Mesenchymal stem cell (in vitro differentiated cells and primary cell): ENCODE measurements around the gene MRFAP1L1.

ENCODE experiments used
- DNase-seq: peaks from one replicate; pipeline ENCODE4 v3.0.0-alpha.2; 2013
- H2AFZ ChIP-seq: one replicate; pipeline ENCODE4 v1.6.1; 2013; ENCODE audit warnings: low read depth, mild to moderate bottlenecking, control low read depth, inconsistent platforms, low read length, moderate library complexity
- H2AK5ac ChIP-seq: 2 replicates; pipeline ENCODE4 v1.6.1; 2013; ENCODE audit warnings: low read length, moderate library complexity, mild to moderate bottlenecking, inconsistent platforms; ENCODE audit not compliant: severe bottlenecking
- H2BK120ac ChIP-seq: one replicate; pipeline ENCODE4 v1.6.1; 2013; ENCODE audit warnings: low read depth, mild to moderate bottlenecking, inconsistent platforms, low read length, moderate library complexity
- H2BK12ac ChIP-seq, 2 experiments: one replicate each; pipeline ENCODE4 v1.6.1; 2013; ENCODE audit warnings: inconsistent platforms in 2 of 2, low read length in 2 of 2, mild to moderate bottlenecking in 2 of 2, moderate library complexity in 2 of 2, control low read depth in 1 of 2
- H2BK15ac ChIP-seq: one replicate; pipeline ENCODE4 v1.6.1; 2013; ENCODE audit warnings: mild to moderate bottlenecking, low read depth, inconsistent platforms; ENCODE audit not compliant: poor library complexity, severe bottlenecking
- H2BK5ac ChIP-seq: 2 replicates; pipeline ENCODE4 v1.6.1; 2013; ENCODE audit warnings: low read depth, mild to moderate bottlenecking, low read length, control low read depth, inconsistent platforms; ENCODE audit not compliant: poor library complexity, severe bottlenecking
- H3K14ac ChIP-seq, 2 experiments: one replicate each; pipeline ENCODE4 v1.6.1; 2013; ENCODE audit warnings: inconsistent platforms in 2 of 2, low read length in 2 of 2, control low read depth in 1 of 2, mild to moderate bottlenecking in 1 of 2, moderate library complexity in 1 of 2
- H3K18ac ChIP-seq, 2 experiments: one replicate each; pipeline ENCODE4 v1.6.1; 2013; ENCODE audit warnings: inconsistent platforms in 2 of 2, low read length in 2 of 2, control low read depth in 1 of 2, low read depth in 1 of 2, mild to moderate bottlenecking in 1 of 2
- H3K23ac ChIP-seq, 2 experiments: one replicate each; pipeline ENCODE4 v1.6.1; 2013; ENCODE audit warnings: inconsistent platforms in 2 of 2, low read length in 2 of 2, mild to moderate bottlenecking in 2 of 2, moderate library complexity in 2 of 2, control low read depth in 1 of 2
- H3K27ac ChIP-seq: 2 replicates; pipeline ENCODE4 v1.5.1; 2013; ENCODE audit warnings: mild to moderate bottlenecking, moderate library complexity, low read length, control low read depth, inconsistent platforms; ENCODE audit not compliant: poor library complexity, severe bottlenecking
- H3K27me3 ChIP-seq, 2 experiments: 2 replicates each; pipeline versions ENCODE4 v1.6.1 to v1.7.0; 2013; ENCODE audit warnings: low read length in 2 of 2, mild to moderate bottlenecking in 2 of 2, moderate library complexity in 2 of 2, control low read depth in 1 of 2, inconsistent platforms in 1 of 2; ENCODE audit not compliant: control insufficient read depth in 1 of 2, insufficient read depth in 1 of 2
- H3K36me3 ChIP-seq, 2 experiments: 2 replicates each; pipeline versions ENCODE4 v1.6.1 to v1.7.0; 2013; ENCODE audit warnings: low read length in 2 of 2, control low read depth in 1 of 2, inconsistent platforms in 1 of 2, low read depth in 1 of 2, mild to moderate bottlenecking in 1 of 2; ENCODE audit not compliant: insufficient read depth in 2 of 2, control insufficient read depth in 1 of 2
- H3K4ac ChIP-seq, 2 experiments: one replicate each; pipeline ENCODE4 v1.6.1; 2013; ENCODE audit warnings: inconsistent platforms in 2 of 2, low read length in 2 of 2, mild to moderate bottlenecking in 2 of 2, moderate library complexity in 2 of 2, control low read depth in 1 of 2, low read depth in 1 of 2
- H3K4me1 ChIP-seq: 2 replicates; pipeline ENCODE4 v1.6.1; 2013; ENCODE audit warnings: low read depth, low read length, control low read depth; ENCODE audit not compliant: control insufficient read depth, insufficient read depth
- H3K4me2 ChIP-seq: 2 replicates; pipeline ENCODE4 v1.6.1; 2013; ENCODE audit warnings: low read length, mild to moderate bottlenecking, inconsistent platforms; ENCODE audit not compliant: poor library complexity, severe bottlenecking
- H3K4me3 ChIP-seq, 2 experiments: 2 replicates each; pipeline versions ENCODE4 v1.5.1 to v1.7.0; 2013; ENCODE audit warnings: low read length in 2 of 2, mild to moderate bottlenecking in 2 of 2, control low read depth in 1 of 2, low read depth in 1 of 2; ENCODE audit not compliant: insufficient read depth in 1 of 2
- H3K79me1 ChIP-seq: replicated peaks from 2 replicates; pipeline ENCODE4 v1.6.1; 2013; ENCODE audit warnings: mild to moderate bottlenecking, control low read depth, low read length, inconsistent platforms; ENCODE audit not compliant: poor library complexity, severe bottlenecking
- H3K9ac ChIP-seq: 2 replicates; pipeline ENCODE4 v1.7.0; 2013; ENCODE audit warnings: mild to moderate bottlenecking, low read length, moderate library complexity
- H3K9me3 ChIP-seq: 2 replicates; pipeline ENCODE4 v1.7.0; 2013; ENCODE audit warnings: mild to moderate bottlenecking, low read length; ENCODE audit not compliant: control insufficient read depth
- H4K8ac ChIP-seq: one replicate; pipeline ENCODE4 v1.6.1; 2013; ENCODE audit warnings: inconsistent platforms, mild to moderate bottlenecking, low read length, moderate library complexity
- H4K91ac ChIP-seq: one replicate; pipeline ENCODE4 v1.6.1; 2013; ENCODE audit warnings: mild to moderate bottlenecking, low read length, inconsistent platforms
- WGBS: methylation state at CpG from one replicate; pipeline ENCODE4 v1.1.7; 2013; ENCODE audit warnings: mixed read lengths; 5-methylcytosine and 5-hydroxymethylcytosine counted together

Gene MRFAP1L1

DNA sequence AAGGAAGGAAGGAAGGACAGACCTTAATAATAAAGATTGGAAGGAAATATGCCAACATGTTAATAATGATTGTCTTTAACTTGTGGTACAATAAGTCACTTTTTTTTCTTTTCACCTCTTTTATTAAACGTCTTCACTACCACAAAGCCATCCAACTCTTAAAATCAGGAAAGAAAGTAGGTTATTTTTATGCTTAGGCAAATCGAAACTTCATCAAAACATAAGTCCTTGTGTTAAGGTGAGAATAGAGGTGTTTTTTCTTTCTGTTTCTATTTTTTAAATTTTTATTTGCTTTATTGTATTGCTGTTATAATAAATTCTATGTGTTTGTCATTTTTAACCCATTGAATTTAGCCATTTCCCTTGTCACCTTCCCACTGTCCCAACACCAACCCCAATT is 32.8 kb upstream of the MRFAP1L1 start:
- Histone ChIP-seq H3K23ac (no peak overlapping the region), H3K4me1 (peaks cover 10% of the 10 kb centered on the region), H2AK5ac (no peak overlapping the region), H3K27ac (no peak overlapping the region), H3K18ac (no peak overlapping the region), H3K79me1 (no peaks in the 10 kb centered on the region), H3K14ac (no peak overlapping the region), H3K4me2 (no peak overlapping the region), H3K4ac (no peak overlapping the region), H3K4me3 (no peak overlapping the region), H4K8ac (no peak overlapping the region), H2AFZ (no peak overlapping the region), H2BK5ac (no peak overlapping the region), H2BK120ac (no peak overlapping the region), H3K27me3 (peaks cover 0 to 8% of the 10 kb centered on the region in 2 experiments), H3K9ac (no peak overlapping the region), H2BK12ac (no peak overlapping the region), H4K91ac (no peak overlapping the region), H3K9me3 (no peaks in the 10 kb centered on the region), H3K36me3 (no peaks in the 10 kb centered on the region), H2BK15ac (no peak overlapping the region)
- no peak for DNase-seq
- no CpG with 5 or more reads among the region's 2 CpGs for WGBS

DNA sequence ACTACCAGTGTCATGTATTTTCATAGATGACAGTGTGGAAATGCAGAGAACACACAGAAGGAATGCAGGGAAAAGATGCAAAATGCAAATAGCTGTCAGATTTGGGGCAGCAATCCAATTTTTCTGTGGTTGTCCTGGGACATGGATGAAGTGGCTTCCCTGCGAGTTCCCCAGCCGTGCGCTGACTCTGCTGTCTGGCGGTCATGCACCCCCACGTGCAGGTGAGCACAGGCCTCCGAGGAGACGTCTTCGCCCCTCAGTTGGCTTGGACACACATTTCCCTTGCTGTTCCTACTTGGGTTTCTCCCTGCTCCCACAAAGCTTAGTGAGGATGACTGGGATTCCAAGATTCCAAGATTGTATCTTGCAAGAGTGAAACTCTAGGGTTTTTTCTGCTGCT is 30.7 kb upstream of the MRFAP1L1 start:
- 95% methylated on average over 5 of the region's 8 CpGs for WGBS
- no peak for DNase-seq
- no peak overlapping the region for H2BK15ac ChIP-seq
- H3K9me3 ChIP-seq = no peaks in the 10 kb centered on the region
- H2BK120ac ChIP-seq = no peak overlapping the region
- no peaks in the 10 kb centered on the region for H3K79me1 ChIP-seq
- H3K4me2 ChIP-seq = no peak overlapping the region
- H2AFZ ChIP-seq = no peak overlapping the region
- H2BK12ac ChIP-seq = no peak overlapping the region
- no peak overlapping the region for H2AK5ac ChIP-seq
- H3K4ac ChIP-seq = no peak overlapping the region
- H3K4me3 ChIP-seq = no peak overlapping the region
- H3K36me3 ChIP-seq = no peaks in the 10 kb centered on the region
- H3K18ac ChIP-seq = no peak overlapping the region
- peaks cover 0 to 8% of the 10 kb centered on the region in 2 experiments for H3K27me3 ChIP-seq
- H3K14ac ChIP-seq = no peak overlapping the region
- H3K23ac ChIP-seq = no peak overlapping the region
- no peaks in the 10 kb centered on the region for H3K4me1 ChIP-seq
- H3K27ac ChIP-seq = no peak overlapping the region
- H4K91ac ChIP-seq = peak overlapping the region; percentile 61
- no peak overlapping the region for H3K9ac ChIP-seq
- no peak overlapping the region for H4K8ac ChIP-seq
- H2BK5ac ChIP-seq = no peak overlapping the region

DNA sequence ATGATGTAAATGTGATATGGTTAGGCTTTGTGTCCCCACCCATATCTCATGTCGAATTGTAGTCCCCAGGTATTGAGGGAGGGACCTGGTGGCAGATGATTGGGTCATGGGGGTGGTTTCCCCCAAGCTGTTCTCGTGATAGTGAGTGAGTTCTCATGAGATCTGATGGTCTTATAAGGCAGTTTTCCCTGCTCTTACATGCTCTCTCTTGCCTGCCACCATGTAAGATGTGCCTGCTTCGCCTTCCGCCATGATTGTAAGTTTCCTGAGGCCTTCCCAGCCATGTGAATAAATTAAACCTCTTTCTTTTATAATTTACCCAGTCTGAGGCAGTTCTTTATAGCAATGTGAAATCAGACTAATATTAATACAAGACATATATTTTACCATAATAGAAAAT is 30.3 kb upstream of the MRFAP1L1 start:
- Histone ChIP-seq H3K27me3 (peaks cover 0 to 8% of the 10 kb centered on the region in 2 experiments), H3K9me3 (no peaks in the 10 kb centered on the region), H3K27ac (no peak overlapping the region), H3K18ac (no peak overlapping the region), H3K9ac (no peak overlapping the region), H3K4ac (no peak overlapping the region), H4K91ac (no peak overlapping the region), H2BK120ac (no peak overlapping the region), H4K8ac (no peak overlapping the region), H3K23ac (no peak overlapping the region), H3K4me1 (no peaks in the 10 kb centered on the region), H3K36me3 (no peaks in the 10 kb centered on the region), H3K14ac (no peak overlapping the region), H2BK5ac (no peak overlapping the region), H3K79me1 (no peaks in the 10 kb centered on the region), H3K4me3 (no peak overlapping the region), H2AFZ (no peak overlapping the region), H3K4me2 (no peak overlapping the region), H2BK12ac (no peak overlapping the region), H2BK15ac (no peak overlapping the region), H2AK5ac (no peak overlapping the region)
- no peak for DNase-seq
- WGBS = 78% methylated on average over 4 of the region's 4 CpGs

DNA sequence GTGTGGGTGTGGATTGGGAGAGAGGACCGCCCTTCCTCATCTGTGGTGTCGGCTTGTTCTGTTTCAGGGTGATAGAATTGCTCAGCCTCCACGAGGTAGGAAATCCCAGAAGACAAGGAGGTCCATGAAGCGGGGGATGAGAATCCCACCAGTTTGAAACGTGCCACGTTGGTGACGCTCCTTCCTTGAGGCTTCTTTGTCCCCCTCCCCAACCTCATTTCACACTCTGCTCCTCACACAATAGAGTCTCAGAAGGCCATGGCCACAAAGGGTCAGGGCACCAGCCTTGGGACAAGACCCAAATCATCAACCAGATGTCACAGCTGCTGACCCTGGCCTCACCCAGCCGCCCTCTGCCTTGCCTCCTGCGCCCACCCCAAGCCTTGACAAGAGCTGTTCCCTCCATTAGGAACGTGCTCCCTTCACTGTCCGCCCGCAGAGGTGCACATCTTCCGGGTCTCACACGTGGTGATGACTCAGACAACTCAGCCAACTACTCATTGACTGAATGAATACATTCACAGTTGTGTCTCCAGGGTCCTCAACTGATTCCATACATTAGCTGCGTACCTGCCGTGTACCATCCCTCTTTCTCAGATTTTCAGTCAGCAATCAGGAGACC is 24.6 kb upstream of the MRFAP1L1 start:
- 92% methylated on average over 16 of the region's 16 CpGs for WGBS
- no peak overlapping the region for H3K27ac ChIP-seq
- H3K4me1 ChIP-seq = peaks cover 15% of the 10 kb centered on the region

More for the DNA sequence above, 24.6 kb upstream of the MRFAP1L1 start:
- Histone ChIP-seq H3K18ac (no peak overlapping the region), H4K8ac (no peak overlapping the region), H3K79me1 (no peaks in the 10 kb centered on the region), H2BK5ac (no peak overlapping the region), H3K4ac (no peak overlapping the region), H2AK5ac (no peak overlapping the region), H3K23ac (no peak overlapping the region), H2BK15ac (no peak overlapping the region), H3K14ac (no peak overlapping the region), H2BK120ac (no peak overlapping the region), H4K91ac (no peak overlapping the region), H3K9ac (no peak overlapping the region), H3K4me2 (no peak overlapping the region), H3K36me3 (no peaks in the 10 kb centered on the region), H3K27me3 (no peaks in the 10 kb centered on the region), H2AFZ (no peak overlapping the region), H3K9me3 (no peaks in the 10 kb centered on the region), H3K4me3 (no peak overlapping the region), H2BK12ac (peak overlapping the region; percentile 33 to 44)
- DNase-seq = no peak
